OCI-LY3 (cell line): ENCODE measurements around the gene TMEM168.

Source experiments
- EZH2phosphoT487 ChIP-seq: fragments of 200-600 bp; shearing (Covaris generic); IDR thresholded peaks from 2 replicates; pipeline ENCODE4 v1.6.1; 2018; ENCODE audit warnings: antibody characterized with exemption, mixed run types, low read depth
- TF ChIP-seq, protein P1 (sequence below): fragments of 200-600, 300-600 bp; sonication (generic); IDR thresholded peaks from 2 replicates; pipeline ENCODE4 v1.5.1; 2014; ENCODE audit warnings: antibody characterized with exemption, low read length, low read depth

GRCh38 chr7:112740667-112741066 is 49.5 kb downstream of the TMEM168 start:
- TF ChIP-seq, protein P1, sequence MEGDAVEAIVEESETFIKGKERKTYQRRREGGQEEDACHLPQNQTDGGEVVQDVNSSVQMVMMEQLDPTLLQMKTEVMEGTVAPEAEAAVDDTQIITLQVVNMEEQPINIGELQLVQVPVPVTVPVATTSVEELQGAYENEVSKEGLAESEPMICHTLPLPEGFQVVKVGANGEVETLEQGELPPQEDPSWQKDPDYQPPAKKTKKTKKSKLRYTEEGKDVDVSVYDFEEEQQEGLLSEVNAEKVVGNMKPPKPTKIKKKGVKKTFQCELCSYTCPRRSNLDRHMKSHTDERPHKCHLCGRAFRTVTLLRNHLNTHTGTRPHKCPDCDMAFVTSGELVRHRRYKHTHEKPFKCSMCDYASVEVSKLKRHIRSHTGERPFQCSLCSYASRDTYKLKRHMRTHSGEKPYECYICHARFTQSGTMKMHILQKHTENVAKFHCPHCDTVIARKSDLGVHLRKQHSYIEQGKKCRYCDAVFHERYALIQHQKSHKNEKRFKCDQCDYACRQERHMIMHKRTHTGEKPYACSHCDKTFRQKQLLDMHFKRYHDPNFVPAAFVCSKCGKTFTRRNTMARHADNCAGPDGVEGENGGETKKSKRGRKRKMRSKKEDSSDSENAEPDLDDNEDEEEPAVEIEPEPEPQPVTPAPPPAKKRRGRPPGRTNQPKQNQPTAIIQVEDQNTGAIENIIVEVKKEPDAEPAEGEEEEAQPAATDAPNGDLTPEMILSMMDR: no peak
- no peak for TF ChIP-seq EZH2phosphoT487
